ENCODE results near the gene RALB.

RALB gene

GRCh38 chr2:120252225-120253020 is at the start of gene RALB:
RALB (plus strand) TSS chr2:120252852; CDS start chr2:120278665, 25,813 bp downstream.
- peak; percentile 99 for DNase-seq

- no peak for DNase-seq
Observed at GRCh38 chr2:120203251-120204021, 49.2 kb upstream of the RALB start.

GRCh38 chr2:120204022-120204405 is 48.6 kb upstream of the RALB start:
- no peak for DNase-seq

GRCh38 chr2:120204417-120204816 is 48.2 kb upstream of the RALB start:
- no peak for DNase-seq

- no peak for DNase-seq
Observed at GRCh38 chr2:120204945-120205670, 47.5 kb upstream of the RALB start.

GRCh38 chr2:120206022-120206581 is 46.5 kb upstream of the RALB start:
- no peak for DNase-seq

- DNase-seq, result no peak
Observed at GRCh38 chr2:120208381-120209353, 44.0 kb upstream of the RALB start.

- no peak for DNase-seq
Observed at GRCh38 chr2:120209427-120210269, 43.0 kb upstream of the RALB start.

- DNase-seq, result no peak
Observed at GRCh38 chr2:120210270-120210693, 42.4 kb upstream of the RALB start.

- no peak for DNase-seq
Observed at GRCh38 chr2:120218181-120218580, 34.5 kb upstream of the RALB start.

GRCh38 chr2:120219291-120219690 is 33.4 kb upstream of the RALB start:
- DNase-seq, result no peak

- DNase-seq, result no peak
Observed at GRCh38 chr2:120219766-120220165, 32.9 kb upstream of the RALB start.

- no peak for DNase-seq
Observed at GRCh38 chr2:120220756-120221155, 31.9 kb upstream of the RALB start.

- no peak for DNase-seq
Observed at GRCh38 chr2:120221616-120222015, 31.0 kb upstream of the RALB start.

GRCh38 chr2:120222186-120223033 is 30.2 kb upstream of the RALB start:
- DNase-seq, result no peak

GRCh38 chr2:120223034-120223912 is 29.4 kb upstream of the RALB start, which contains the start of gene TMEM185B:
TMEM185B (minus strand) TSS chr2:120223400; CDS start chr2:120222976, 424 bp downstream.
- DNase-seq, result peak; percentile 91

- DNase-seq, result no peak
Observed at GRCh38 chr2:120224256-120224655, 28.4 kb upstream of the RALB start.

GRCh38 chr2:120224735-120225548 is 27.7 kb upstream of the RALB start:
- DNase-seq, result no peak
